Omental fat pad (tissue), 4 donors: ENCODE measurements around the gene MCM6. TPM values are rescaled to one million over a fixed set of nuclear protein-coding genes. Genes with fewer than 3 reads are reported as not detected.

Experiments used
- ATAC-seq: fragments of 150-250 bp; one replicate; pipeline ENCODE4 v1.9.1; 2016; ENCODE audit warnings: mild to moderate bottlenecking, moderate library complexity; ENCODE audit not compliant: low FRiP score
- DNase-seq: peaks from one replicate; pipeline ENCODE4 v3.0.0-alpha.2; 2019; ENCODE audit warnings: low spot score
- CTCF ChIP-seq, 3 donors: fragments of 450-650 bp; IDR thresholded peaks; one replicate each; pipeline ENCODE4 v1.5.1; 2016 to 2017; ENCODE audit warnings: antibody characterized with exemption in 3 of 3, mild to moderate bottlenecking in 3 of 3, moderate library complexity in 2 of 3
- total RNA-seq, 4 donors: library from RNA; depleted of rRNA; stranded (reverse); fragments of >200 nt; gene quantifications; one replicate each; pipeline ENCODE4 v1.1.0, GENCODE V29; 2016

Gene MCM6
- total RNA-seq, 4 donors from 2014 or later, result 8.5 to 13.1 (median 12.2) TPM

GRCh38 chr2:135845997-135846396 is 30.2 kb downstream of the MCM6 start:
- TF ChIP-seq CTCF (IDR thresholded peaks at IDR 0.05), result no peak
- ATAC-seq (no peak), DNase-seq (no peak)

- DNase-seq, result no peak
- TF ChIP-seq CTCF (IDR thresholded peaks at IDR 0.05), result no peak
- ATAC-seq, result no peak
Measured at GRCh38 chr2:135845257-135845656, 31.0 kb downstream of the MCM6 start.

GRCh38 chr2:135844301-135844895 is 31.8 kb downstream of the MCM6 start:
- ATAC-seq (no peak), DNase-seq (no peak)
- TF ChIP-seq CTCF (IDR thresholded peaks at IDR 0.05), result no peak

GRCh38 chr2:135843671-135844070 is 32.6 kb downstream of the MCM6 start:
- no peak for TF ChIP-seq CTCF (IDR thresholded peaks at IDR 0.05)
- no peak for DNase-seq
- ATAC-seq, result no peak

- DNase-seq (no peak), ATAC-seq (no peak)
- TF ChIP-seq CTCF (IDR thresholded peaks at IDR 0.05), result no peak
Measured at GRCh38 chr2:135840601-135841000, 35.6 kb downstream of the MCM6 start.

GRCh38 chr2:135839713-135840112 is 36.5 kb downstream of the MCM6 start:
- ATAC-seq (no peak), DNase-seq (no peak)
- no peak for TF ChIP-seq CTCF (IDR thresholded peaks at IDR 0.05)

GRCh38 chr2:135838502-135838901 is 37.7 kb downstream of the MCM6 start:
- TF ChIP-seq CTCF (IDR thresholded peaks at IDR 0.05), result no peak
- no peak for ATAC-seq
- no peak for DNase-seq
